H9 (cell line): Measurements from ENCODE around the gene CDH4. TPM values are rescaled to one million over a fixed set of nuclear protein-coding genes. Genes with fewer than 3 reads are reported as not detected.

Source experiments
- DNase-seq: peaks from one replicate; pipeline ENCODE4 v3.0.0-alpha.2; 2017
- H2AFZ ChIP-seq: one replicate; pipeline ENCODE4 v1.6.1; 2013; ENCODE audit warnings: mild to moderate bottlenecking, low read length, control low read depth, moderate library complexity
- H2AK5ac ChIP-seq: 2 replicates; pipeline ENCODE4 v1.6.1; 2013; ENCODE audit warnings: low read length, control low read depth, mixed read lengths; ENCODE audit not compliant: insufficient read length
- H2BK120ac ChIP-seq: one replicate; pipeline ENCODE4 v1.6.1; 2013; ENCODE audit warnings: low read depth, mild to moderate bottlenecking, low read length, control low read depth, inconsistent platforms; ENCODE audit not compliant: poor library complexity, severe bottlenecking
- H2BK12ac ChIP-seq: 2 replicates; pipeline ENCODE4 v1.6.1; 2013; ENCODE audit warnings: low read length, control low read depth, mixed read lengths, low read depth; ENCODE audit not compliant: insufficient read length
- H2BK15ac ChIP-seq: 2 replicates; pipeline ENCODE4 v1.6.1; 2013; ENCODE audit warnings: low read depth, low read length, control low read depth
- H2BK20ac ChIP-seq: one replicate; pipeline ENCODE4 v1.6.1; 2013; ENCODE audit warnings: low read depth, mild to moderate bottlenecking, low read length, control low read depth, inconsistent platforms; ENCODE audit not compliant: poor library complexity, severe bottlenecking
- H2BK5ac ChIP-seq: 2 replicates; pipeline ENCODE4 v1.6.1; 2013; ENCODE audit warnings: low read length, control low read depth, mixed read lengths; ENCODE audit not compliant: insufficient read length
- H3K14ac ChIP-seq: 2 replicates; pipeline ENCODE4 v1.6.1; 2013; ENCODE audit warnings: low read length, control low read depth; ENCODE audit not compliant: insufficient read depth
- H3K18ac ChIP-seq: 2 replicates; pipeline ENCODE4 v1.6.1; 2013; ENCODE audit warnings: low read depth, mild to moderate bottlenecking, mixed read lengths, low read length, control low read depth; ENCODE audit not compliant: insufficient read length
- H3K23ac ChIP-seq: 2 replicates; pipeline ENCODE4 v1.6.1; 2013; ENCODE audit warnings: low read length, control low read depth, mixed read lengths, low read depth; ENCODE audit not compliant: insufficient read length
- H3K23me2 ChIP-seq: 2 replicates; pipeline ENCODE4 v1.6.1; 2013; ENCODE audit warnings: low read depth, mild to moderate bottlenecking, mixed read lengths, low read length, control low read depth; ENCODE audit not compliant: insufficient read length, poor library complexity, severe bottlenecking
- H3K27ac ChIP-seq: 2 replicates; pipeline ENCODE4 v1.5.1; 2013; ENCODE audit warnings: low read length, control low read depth, mixed read lengths, low read depth; ENCODE audit not compliant: insufficient read length
- H3K27me3 ChIP-seq: 2 replicates; pipeline ENCODE4 v1.6.1; 2013; ENCODE audit warnings: low read length, control low read depth, inconsistent platforms; ENCODE audit not compliant: insufficient read depth
- H3K4ac ChIP-seq: 2 replicates; pipeline ENCODE4 v1.6.1; 2013; ENCODE audit warnings: low read depth, mild to moderate bottlenecking, control low read depth, inconsistent platforms, low read length, moderate library complexity
- H3K4me1 ChIP-seq: 2 replicates; pipeline ENCODE4 v1.6.1; 2013; ENCODE audit warnings: low read length, control low read depth, inconsistent platforms; ENCODE audit not compliant: insufficient read depth
- H3K4me2 ChIP-seq: 2 replicates; pipeline ENCODE4 v1.6.1; 2013; ENCODE audit warnings: low read length, control low read depth, mixed read lengths; ENCODE audit not compliant: insufficient read length, insufficient read depth
- H3K56ac ChIP-seq: 2 replicates; pipeline ENCODE4 v1.6.1; 2013; ENCODE audit warnings: low read depth, mild to moderate bottlenecking, mixed read lengths, low read length, control low read depth; ENCODE audit not compliant: insufficient read length
- H3K79me1 ChIP-seq: 2 replicates; pipeline ENCODE4 v1.6.1; 2013; ENCODE audit warnings: low read depth, mild to moderate bottlenecking, moderate library complexity, low read length, control low read depth, inconsistent platforms; ENCODE audit not compliant: insufficient read depth, poor library complexity, severe bottlenecking
- H3K79me2 ChIP-seq: 2 replicates; pipeline ENCODE4 v1.6.1; 2013; ENCODE audit warnings: low read length, control low read depth, inconsistent platforms; ENCODE audit not compliant: insufficient read depth
- H3K9ac ChIP-seq: 2 replicates; pipeline ENCODE4 v1.6.1; 2013; ENCODE audit warnings: low read length, control low read depth, mixed read lengths; ENCODE audit not compliant: insufficient read length; ENCODE audit errors: extremely low read depth
- H3K9me3 ChIP-seq: one replicate; pipeline ENCODE4 v1.6.1; 2013; ENCODE audit warnings: low read depth, low read length, inconsistent platforms; ENCODE audit not compliant: control insufficient read depth
- H3T11ph ChIP-seq: one replicate; pipeline ENCODE4 v1.6.1; 2013; ENCODE audit warnings: mild to moderate bottlenecking, low read length, control low read depth, inconsistent platforms
- H4K20me1 ChIP-seq: one replicate; pipeline ENCODE4 v1.6.1; 2013; ENCODE audit not compliant: control insufficient read depth, insufficient read length, insufficient read depth
- H4K5ac ChIP-seq: 2 replicates; pipeline ENCODE4 v1.6.1; 2013; ENCODE audit warnings: low read depth, mild to moderate bottlenecking, mixed read lengths, low read length, control low read depth; ENCODE audit not compliant: insufficient read length
- H4K8ac ChIP-seq: replicated peaks from 2 replicates; pipeline ENCODE4 v1.6.1; 2013; ENCODE audit warnings: low read length, control low read depth, mixed read lengths, low read depth; ENCODE audit not compliant: insufficient read length
- H4K91ac ChIP-seq: 2 replicates; pipeline ENCODE4 v1.6.1; 2013; ENCODE audit warnings: low read depth, mild to moderate bottlenecking, moderate library complexity, mixed read lengths, low read length, control low read depth; ENCODE audit not compliant: insufficient read length
- H3K27ac Mint-ChIP-seq, 3 experiments: 2 replicates in 2 of 3; 3 replicates in 1 of 3; pipeline ENCODE4 v1.8.0; 2020 to 2021; ENCODE audit warnings: mixed read lengths in 3 of 3, mild to moderate bottlenecking in 1 of 3, moderate library complexity in 1 of 3
- H3K27me3 Mint-ChIP-seq: 2 replicates; pipeline ENCODE4 v1.8.0; 2021; ENCODE audit warnings: low read depth, mild to moderate bottlenecking, moderate library complexity, mixed read lengths
- H3K36me3 Mint-ChIP-seq, 3 experiments: 2 replicates in 2 of 3; 3 replicates in 1 of 3; pipeline ENCODE4 v1.8.0; 2020 to 2021; ENCODE audit warnings: low read depth in 3 of 3, mixed read lengths in 3 of 3; ENCODE audit not compliant: insufficient read depth in 1 of 3
- H3K4me1 Mint-ChIP-seq, 2 experiments: 2 replicates each; pipeline ENCODE4 v1.8.0; 2020; ENCODE audit warnings: mixed read lengths in 2 of 2
- H3K4me3 Mint-ChIP-seq, 2 experiments: 2 replicates in 1 of 2; 3 replicates in 1 of 2; pipeline ENCODE4 v1.8.0; 2020 to 2021; ENCODE audit warnings: mild to moderate bottlenecking in 2 of 2, mixed read lengths in 2 of 2, moderate library complexity in 1 of 2
- H3K9me3 Mint-ChIP-seq, 2 experiments: 2 replicates in 1 of 2; 3 replicates in 1 of 2; pipeline ENCODE4 v1.8.0; 2020; ENCODE audit warnings: mild to moderate bottlenecking in 2 of 2, mixed read lengths in 2 of 2, moderate library complexity in 1 of 2
- WGBS: extraction: QIAGEN DNeasy Blood & Tissue Kit; methylation state at CpG from one replicate; pipeline ENCODE4 v1.1.7; 2013; ENCODE audit warnings: missing lambda C conversion rate, low lambda C conversion rate, mixed read lengths; ENCODE audit not compliant: insufficient read length; ENCODE audit errors: extremely low coverage; 5-methylcytosine and 5-hydroxymethylcytosine counted together
- total RNA-seq: library from RNA; stranded (reverse); gene quantifications from 2 replicates; pipeline ENCODE4 v1.2.1, GENCODE V29; 2021
- TF ChIP-seq, protein P1 (sequence below): fragments of 200-600 bp; sonication (generic); conservative IDR thresholded peaks from 3 replicates; pipeline ENCODE4 v1.8.0; 2021; ENCODE audit warnings: antibody characterized with exemption, mild to moderate bottlenecking

The CDH4 gene
- total RNA-seq, 1 experiment from 2014 or later: 3.0 TPM

DNA sequence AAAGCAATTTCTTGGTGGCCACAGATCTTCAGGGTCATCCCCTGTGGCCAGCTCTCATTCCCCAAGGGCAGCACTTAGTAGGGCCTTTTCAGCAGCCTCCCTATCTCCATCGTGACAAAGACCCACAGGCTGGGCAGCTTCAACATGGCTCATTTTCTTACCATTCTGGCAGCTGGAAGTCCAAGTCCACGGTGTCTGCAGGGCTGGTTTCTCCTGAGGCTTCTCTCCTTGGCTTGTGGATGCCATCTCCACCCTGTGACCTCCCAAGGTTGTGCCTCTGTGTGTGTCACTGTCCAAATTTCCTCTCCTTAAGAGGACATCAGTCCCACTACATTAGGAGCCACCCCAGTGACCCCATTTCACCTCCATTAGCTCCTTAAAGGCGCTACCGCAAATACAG is 161.7 kb downstream of the CDH4 start:
- Histone ChIP-seq H3K79me1 (no peaks in the 10 kb centered on the region), H2BK5ac (no peak overlapping the region), H3K79me2 (no peaks in the 10 kb centered on the region), H3K27me3 (peaks cover 3% of the 10 kb centered on the region; the same call in 1 of the 2 replicates), H3K56ac (no peak overlapping the region), H4K5ac (no peak overlapping the region), H3K18ac (no peak overlapping the region), H3K9me3 (no peaks in the 10 kb centered on the region), H3K4me1 (no peaks in the 10 kb centered on the region), H3K4me2 (no peak overlapping the region), H2BK15ac (no peak overlapping the region), H3K9ac (no peak overlapping the region), H3K4ac (no peak overlapping the region), H3T11ph (no peak overlapping the region), H4K8ac (no peak overlapping the region), H3K23ac (no peak overlapping the region), H4K20me1 (no peaks in the 10 kb centered on the region), H2BK120ac (no peak overlapping the region), H4K91ac (no peak overlapping the region), H3K27ac (no peak overlapping the region), H3K23me2 (no peaks in the 10 kb centered on the region), H2AK5ac (no peak overlapping the region), H2BK12ac (no peak overlapping the region), H2BK20ac (no peak overlapping the region), H2AFZ (no peak overlapping the region), H3K14ac (no peak overlapping the region)
- Mint-ChIP-seq H3K4me3 (no peak overlapping the region), H3K27me3 (peaks cover 44% of the 10 kb centered on the region), H3K9me3 (peaks cover 5 to 7% of the 10 kb centered on the region in 2 experiments; a peak in 4 of 5 replicates), H3K36me3 (peaks cover 0 to 9% (median 0%) of the 10 kb centered on the region in 3 experiments; a peak in 3 of 7 replicates), H3K27ac (peak overlapping the region in 1 of 3 experiments; percentile 15; a peak in 1 of 7 replicates), H3K4me1 (peaks cover 4 to 14% of the 10 kb centered on the region in 2 experiments)
- WGBS: no CpG with 5 or more reads among the region's 4 CpGs
- TF ChIP-seq, protein P1, sequence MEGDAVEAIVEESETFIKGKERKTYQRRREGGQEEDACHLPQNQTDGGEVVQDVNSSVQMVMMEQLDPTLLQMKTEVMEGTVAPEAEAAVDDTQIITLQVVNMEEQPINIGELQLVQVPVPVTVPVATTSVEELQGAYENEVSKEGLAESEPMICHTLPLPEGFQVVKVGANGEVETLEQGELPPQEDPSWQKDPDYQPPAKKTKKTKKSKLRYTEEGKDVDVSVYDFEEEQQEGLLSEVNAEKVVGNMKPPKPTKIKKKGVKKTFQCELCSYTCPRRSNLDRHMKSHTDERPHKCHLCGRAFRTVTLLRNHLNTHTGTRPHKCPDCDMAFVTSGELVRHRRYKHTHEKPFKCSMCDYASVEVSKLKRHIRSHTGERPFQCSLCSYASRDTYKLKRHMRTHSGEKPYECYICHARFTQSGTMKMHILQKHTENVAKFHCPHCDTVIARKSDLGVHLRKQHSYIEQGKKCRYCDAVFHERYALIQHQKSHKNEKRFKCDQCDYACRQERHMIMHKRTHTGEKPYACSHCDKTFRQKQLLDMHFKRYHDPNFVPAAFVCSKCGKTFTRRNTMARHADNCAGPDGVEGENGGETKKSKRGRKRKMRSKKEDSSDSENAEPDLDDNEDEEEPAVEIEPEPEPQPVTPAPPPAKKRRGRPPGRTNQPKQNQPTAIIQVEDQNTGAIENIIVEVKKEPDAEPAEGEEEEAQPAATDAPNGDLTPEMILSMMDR: no peak
- DNase-seq: no peak
